H9 (cell line): ENCODE results near the gene HEMGN. TPM values are rescaled to one million over a fixed set of nuclear protein-coding genes. Genes with fewer than 3 reads are reported as not detected.

ENCODE experiments used
- DNase-seq: peaks from one replicate; pipeline ENCODE4 v3.0.0-alpha.2; 2017
- H2AFZ ChIP-seq: one replicate; pipeline ENCODE4 v1.6.1; 2013; ENCODE audit warnings: mild to moderate bottlenecking, low read length, control low read depth, moderate library complexity
- H2AK5ac ChIP-seq: 2 replicates; pipeline ENCODE4 v1.6.1; 2013; ENCODE audit warnings: low read length, control low read depth, mixed read lengths; ENCODE audit not compliant: insufficient read length
- H2BK120ac ChIP-seq: one replicate; pipeline ENCODE4 v1.6.1; 2013; ENCODE audit warnings: low read depth, mild to moderate bottlenecking, low read length, control low read depth, inconsistent platforms; ENCODE audit not compliant: poor library complexity, severe bottlenecking
- H2BK12ac ChIP-seq: 2 replicates; pipeline ENCODE4 v1.6.1; 2013; ENCODE audit warnings: low read length, control low read depth, mixed read lengths, low read depth; ENCODE audit not compliant: insufficient read length
- H2BK15ac ChIP-seq: 2 replicates; pipeline ENCODE4 v1.6.1; 2013; ENCODE audit warnings: low read depth, low read length, control low read depth
- H2BK20ac ChIP-seq: one replicate; pipeline ENCODE4 v1.6.1; 2013; ENCODE audit warnings: low read depth, mild to moderate bottlenecking, low read length, control low read depth, inconsistent platforms; ENCODE audit not compliant: poor library complexity, severe bottlenecking
- H2BK5ac ChIP-seq: 2 replicates; pipeline ENCODE4 v1.6.1; 2013; ENCODE audit warnings: low read length, control low read depth, mixed read lengths; ENCODE audit not compliant: insufficient read length
- H3K14ac ChIP-seq: 2 replicates; pipeline ENCODE4 v1.6.1; 2013; ENCODE audit warnings: low read length, control low read depth; ENCODE audit not compliant: insufficient read depth
- H3K18ac ChIP-seq: 2 replicates; pipeline ENCODE4 v1.6.1; 2013; ENCODE audit warnings: low read depth, mild to moderate bottlenecking, mixed read lengths, low read length, control low read depth; ENCODE audit not compliant: insufficient read length
- H3K23ac ChIP-seq: 2 replicates; pipeline ENCODE4 v1.6.1; 2013; ENCODE audit warnings: low read length, control low read depth, mixed read lengths, low read depth; ENCODE audit not compliant: insufficient read length
- H3K23me2 ChIP-seq: 2 replicates; pipeline ENCODE4 v1.6.1; 2013; ENCODE audit warnings: low read depth, mild to moderate bottlenecking, mixed read lengths, low read length, control low read depth; ENCODE audit not compliant: insufficient read length, poor library complexity, severe bottlenecking
- H3K27ac ChIP-seq: 2 replicates; pipeline ENCODE4 v1.5.1; 2013; ENCODE audit warnings: low read length, control low read depth, mixed read lengths, low read depth; ENCODE audit not compliant: insufficient read length
- H3K27me3 ChIP-seq: 2 replicates; pipeline ENCODE4 v1.6.1; 2013; ENCODE audit warnings: low read length, control low read depth, inconsistent platforms; ENCODE audit not compliant: insufficient read depth
- H3K4ac ChIP-seq: 2 replicates; pipeline ENCODE4 v1.6.1; 2013; ENCODE audit warnings: low read depth, mild to moderate bottlenecking, control low read depth, inconsistent platforms, low read length, moderate library complexity
- H3K4me1 ChIP-seq: 2 replicates; pipeline ENCODE4 v1.6.1; 2013; ENCODE audit warnings: low read length, control low read depth, inconsistent platforms; ENCODE audit not compliant: insufficient read depth
- H3K4me2 ChIP-seq: 2 replicates; pipeline ENCODE4 v1.6.1; 2013; ENCODE audit warnings: low read length, control low read depth, mixed read lengths; ENCODE audit not compliant: insufficient read length, insufficient read depth
- H3K56ac ChIP-seq: 2 replicates; pipeline ENCODE4 v1.6.1; 2013; ENCODE audit warnings: low read depth, mild to moderate bottlenecking, mixed read lengths, low read length, control low read depth; ENCODE audit not compliant: insufficient read length
- H3K79me1 ChIP-seq: 2 replicates; pipeline ENCODE4 v1.6.1; 2013; ENCODE audit warnings: low read depth, mild to moderate bottlenecking, moderate library complexity, low read length, control low read depth, inconsistent platforms; ENCODE audit not compliant: insufficient read depth, poor library complexity, severe bottlenecking
- H3K79me2 ChIP-seq: 2 replicates; pipeline ENCODE4 v1.6.1; 2013; ENCODE audit warnings: low read length, control low read depth, inconsistent platforms; ENCODE audit not compliant: insufficient read depth
- H3K9ac ChIP-seq: 2 replicates; pipeline ENCODE4 v1.6.1; 2013; ENCODE audit warnings: low read length, control low read depth, mixed read lengths; ENCODE audit not compliant: insufficient read length; ENCODE audit errors: extremely low read depth
- H3K9me3 ChIP-seq: one replicate; pipeline ENCODE4 v1.6.1; 2013; ENCODE audit warnings: low read depth, low read length, inconsistent platforms; ENCODE audit not compliant: control insufficient read depth
- H3T11ph ChIP-seq: one replicate; pipeline ENCODE4 v1.6.1; 2013; ENCODE audit warnings: mild to moderate bottlenecking, low read length, control low read depth, inconsistent platforms
- H4K20me1 ChIP-seq: one replicate; pipeline ENCODE4 v1.6.1; 2013; ENCODE audit not compliant: control insufficient read depth, insufficient read length, insufficient read depth
- H4K5ac ChIP-seq: 2 replicates; pipeline ENCODE4 v1.6.1; 2013; ENCODE audit warnings: low read depth, mild to moderate bottlenecking, mixed read lengths, low read length, control low read depth; ENCODE audit not compliant: insufficient read length
- H4K8ac ChIP-seq: replicated peaks from 2 replicates; pipeline ENCODE4 v1.6.1; 2013; ENCODE audit warnings: low read length, control low read depth, mixed read lengths, low read depth; ENCODE audit not compliant: insufficient read length
- H4K91ac ChIP-seq: 2 replicates; pipeline ENCODE4 v1.6.1; 2013; ENCODE audit warnings: low read depth, mild to moderate bottlenecking, moderate library complexity, mixed read lengths, low read length, control low read depth; ENCODE audit not compliant: insufficient read length
- H3K27ac Mint-ChIP-seq, 3 experiments: 2 replicates in 2 of 3; 3 replicates in 1 of 3; pipeline ENCODE4 v1.8.0; 2020 to 2021; ENCODE audit warnings: mixed read lengths in 3 of 3, mild to moderate bottlenecking in 1 of 3, moderate library complexity in 1 of 3
- H3K27me3 Mint-ChIP-seq: 2 replicates; pipeline ENCODE4 v1.8.0; 2021; ENCODE audit warnings: low read depth, mild to moderate bottlenecking, moderate library complexity, mixed read lengths
- H3K36me3 Mint-ChIP-seq, 3 experiments: 2 replicates in 2 of 3; 3 replicates in 1 of 3; pipeline ENCODE4 v1.8.0; 2020 to 2021; ENCODE audit warnings: low read depth in 3 of 3, mixed read lengths in 3 of 3; ENCODE audit not compliant: insufficient read depth in 1 of 3
- H3K4me1 Mint-ChIP-seq, 2 experiments: 2 replicates each; pipeline ENCODE4 v1.8.0; 2020; ENCODE audit warnings: mixed read lengths in 2 of 2
- H3K4me3 Mint-ChIP-seq, 2 experiments: 2 replicates in 1 of 2; 3 replicates in 1 of 2; pipeline ENCODE4 v1.8.0; 2020 to 2021; ENCODE audit warnings: mild to moderate bottlenecking in 2 of 2, mixed read lengths in 2 of 2, moderate library complexity in 1 of 2
- H3K9me3 Mint-ChIP-seq, 2 experiments: 2 replicates in 1 of 2; 3 replicates in 1 of 2; pipeline ENCODE4 v1.8.0; 2020; ENCODE audit warnings: mild to moderate bottlenecking in 2 of 2, mixed read lengths in 2 of 2, moderate library complexity in 1 of 2
- WGBS: extraction: QIAGEN DNeasy Blood & Tissue Kit; methylation state at CpG from one replicate; pipeline ENCODE4 v1.1.7; 2013; ENCODE audit warnings: missing lambda C conversion rate, low lambda C conversion rate, mixed read lengths; ENCODE audit not compliant: insufficient read length; ENCODE audit errors: extremely low coverage; 5-methylcytosine and 5-hydroxymethylcytosine counted together
- total RNA-seq: library from RNA; stranded (reverse); gene quantifications from 2 replicates; pipeline ENCODE4 v1.2.1, GENCODE V29; 2021
- TF ChIP-seq, protein P1 (sequence below): fragments of 200-600 bp; sonication (generic); conservative IDR thresholded peaks from 3 replicates; pipeline ENCODE4 v1.8.0; 2021; ENCODE audit warnings: antibody characterized with exemption, mild to moderate bottlenecking

The HEMGN gene
- total RNA-seq, 1 experiment from 2014 or later: not detected

DNA sequence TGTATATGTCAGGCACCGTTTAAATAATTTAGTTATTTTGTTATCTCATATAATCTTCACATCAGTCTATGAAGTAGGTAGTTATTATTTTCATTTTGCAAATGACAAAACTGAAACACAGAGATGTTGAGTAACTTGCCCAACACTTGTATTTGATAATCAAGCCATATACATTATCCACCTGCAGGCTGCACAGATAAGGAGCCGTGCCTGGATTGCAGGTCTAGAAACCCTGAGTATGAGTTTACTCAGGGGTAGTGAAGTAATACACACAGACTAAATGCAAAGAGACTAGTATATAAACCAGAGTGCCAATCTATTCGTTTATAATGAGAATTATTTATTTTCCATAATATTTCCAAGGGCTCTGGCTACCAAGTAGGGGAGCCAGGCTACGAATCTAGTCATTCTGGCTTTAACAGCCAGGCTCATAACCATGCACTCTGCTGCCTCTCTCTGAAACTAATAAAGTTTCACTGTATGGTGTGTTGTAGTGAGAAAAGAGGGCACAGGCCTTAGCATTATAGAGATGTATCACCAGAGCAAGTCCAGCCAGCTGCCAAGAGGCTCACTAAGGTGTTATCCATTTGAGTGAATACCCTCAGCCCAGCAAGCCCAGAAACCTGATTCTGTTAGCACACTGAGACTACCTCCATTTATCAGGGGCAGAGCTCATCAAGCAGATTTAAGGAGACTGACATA, 4.5 kb downstream of the HEMGN start:
- H3K36me3 Mint-ChIP-seq: no peaks in the 10 kb centered on the region
- no peak overlapping the region for H2BK5ac ChIP-seq
- no peak overlapping the region for H3K27ac Mint-ChIP-seq
- H3K23me2 ChIP-seq: no peaks in the 10 kb centered on the region
- H3K23ac ChIP-seq: no peak overlapping the region
- no CpG with 5 or more reads among the region's 4 CpGs for WGBS
- H3K9me3 ChIP-seq: no peaks in the 10 kb centered on the region
- no peak overlapping the region for H2BK20ac ChIP-seq
- no peak overlapping the region for H3K4me2 ChIP-seq
- H3K79me2 ChIP-seq: no peaks in the 10 kb centered on the region
- H2AK5ac ChIP-seq: no peak overlapping the region
- no peak overlapping the region for H2BK12ac ChIP-seq
- H2AFZ ChIP-seq: no peak overlapping the region
- no peak overlapping the region for H3T11ph ChIP-seq
- no peak overlapping the region for H4K91ac ChIP-seq
- no peak overlapping the region for H3K27ac ChIP-seq
- H4K20me1 ChIP-seq: no peaks in the 10 kb centered on the region
- H3K18ac ChIP-seq: no peak overlapping the region
- H3K4me1 ChIP-seq: no peaks in the 10 kb centered on the region
- no peaks in the 10 kb centered on the region; the same call in 1 of the 2 replicates for H3K27me3 ChIP-seq
- no peak overlapping the region for H3K4me3 Mint-ChIP-seq
- H3K56ac ChIP-seq: no peak overlapping the region
- H3K4ac ChIP-seq: no peak overlapping the region
- H4K8ac ChIP-seq: no peak overlapping the region
- H2BK15ac ChIP-seq: no peak overlapping the region
- no peak overlapping the region for H3K9ac ChIP-seq
- no peak overlapping the region for H4K5ac ChIP-seq
- H3K27me3 Mint-ChIP-seq: peaks cover 70% of the 10 kb centered on the region
- TF ChIP-seq, protein P1, sequence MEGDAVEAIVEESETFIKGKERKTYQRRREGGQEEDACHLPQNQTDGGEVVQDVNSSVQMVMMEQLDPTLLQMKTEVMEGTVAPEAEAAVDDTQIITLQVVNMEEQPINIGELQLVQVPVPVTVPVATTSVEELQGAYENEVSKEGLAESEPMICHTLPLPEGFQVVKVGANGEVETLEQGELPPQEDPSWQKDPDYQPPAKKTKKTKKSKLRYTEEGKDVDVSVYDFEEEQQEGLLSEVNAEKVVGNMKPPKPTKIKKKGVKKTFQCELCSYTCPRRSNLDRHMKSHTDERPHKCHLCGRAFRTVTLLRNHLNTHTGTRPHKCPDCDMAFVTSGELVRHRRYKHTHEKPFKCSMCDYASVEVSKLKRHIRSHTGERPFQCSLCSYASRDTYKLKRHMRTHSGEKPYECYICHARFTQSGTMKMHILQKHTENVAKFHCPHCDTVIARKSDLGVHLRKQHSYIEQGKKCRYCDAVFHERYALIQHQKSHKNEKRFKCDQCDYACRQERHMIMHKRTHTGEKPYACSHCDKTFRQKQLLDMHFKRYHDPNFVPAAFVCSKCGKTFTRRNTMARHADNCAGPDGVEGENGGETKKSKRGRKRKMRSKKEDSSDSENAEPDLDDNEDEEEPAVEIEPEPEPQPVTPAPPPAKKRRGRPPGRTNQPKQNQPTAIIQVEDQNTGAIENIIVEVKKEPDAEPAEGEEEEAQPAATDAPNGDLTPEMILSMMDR: no peak
- no peaks in the 10 kb centered on the region for H3K79me1 ChIP-seq
- H3K14ac ChIP-seq: no peak overlapping the region
- H3K4me1 Mint-ChIP-seq: no peaks in the 10 kb centered on the region
- H3K9me3 Mint-ChIP-seq: no peaks in the 10 kb centered on the region
- no peak overlapping the region for H2BK120ac ChIP-seq
- no peak for DNase-seq
